BJ (cell line): Measurements from ENCODE around the gene SMURF1. TPM values are rescaled to one million over a fixed set of nuclear protein-coding genes. Genes with fewer than 3 reads are reported as not detected.

Experiments
- CTCF ChIA-PET: fragments of 350-600 bp; formaldehyde crosslinking; extraction: SDS; loops from one replicate; lab custom pipeline; 2021; ENCODE audit warnings: antibody characterized with exemption, inconsistent platforms; lab: Yijun Ruan, JAX
- POLR2A ChIA-PET: fragments of 300-600 bp; sonication (Branson Sonifier 250); formaldehyde crosslinking; extraction: SDS; loops from one replicate; lab custom pipeline; 2021; ENCODE audit warnings: antibody characterized with exemption; lab: Charles Lee
- DNase-seq: peaks from one replicate; pipeline ENCODE4 v3.0.0-alpha.2; 2011; ENCODE audit warnings: low read depth
- H3K27me3 ChIP-seq: 2 replicates; pipeline ENCODE4 v1.6.0; 2011; ENCODE audit warnings: low read length; ENCODE audit not compliant: control insufficient read depth, insufficient read depth
- H3K36me3 ChIP-seq: 2 replicates; pipeline ENCODE4 v1.5.1; 2011; ENCODE audit warnings: low read length; ENCODE audit not compliant: control insufficient read depth, insufficient read depth
- H3K4me3 ChIP-seq: 2 replicates; pipeline ENCODE4 v1.5.1; 2011; ENCODE audit warnings: low read depth, mild to moderate bottlenecking, control low read depth, low read length
- polyA plus RNA-seq: library from polyadenylated mRNA; depleted of rRNA; stranded (reverse); fragments of >200 nt; gene quantifications from 2 replicates; pipeline ENCODE4 v1.2.3, GENCODE V29; 2011
- TF ChIP-seq, protein P1 (sequence below): IDR thresholded peaks from 2 replicates; pipeline ENCODE4 v1.5.1; 2011; ENCODE audit warnings: low read depth, mild to moderate bottlenecking, control low read depth, inconsistent platforms, low read length, moderate library complexity; ENCODE audit not compliant: insufficient read depth

The SMURF1 gene
- polyA plus RNA-seq, 1 experiment: 15.4 TPM

DNA sequence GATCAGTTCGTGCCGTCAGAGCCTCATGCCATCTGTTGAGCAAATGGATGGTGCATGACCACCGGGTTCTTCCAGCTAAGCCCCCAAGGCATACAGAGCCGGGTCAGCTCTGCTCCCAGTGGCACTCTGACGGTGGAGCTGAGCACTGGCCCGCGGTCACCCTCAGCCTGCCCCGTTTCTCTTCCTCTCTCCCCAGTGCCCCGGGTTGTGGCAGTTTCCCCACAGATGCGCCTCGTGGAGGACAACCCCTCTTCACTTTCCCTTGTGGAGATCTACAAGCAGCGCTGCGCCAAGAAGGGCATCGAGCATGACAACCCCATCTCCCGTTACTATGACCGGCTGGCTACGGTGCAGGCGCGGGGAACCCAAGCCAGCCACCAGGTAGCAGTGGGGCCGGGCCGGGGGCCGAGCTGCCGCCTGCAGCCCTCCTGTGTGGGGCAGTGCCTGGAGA lies 135.7 kb downstream of the SMURF1 start:
- peaks cover 37% of the 10 kb centered on the region for H3K36me3 ChIP-seq
- POLR2A ChIA-PET: no interaction called here

DNA sequence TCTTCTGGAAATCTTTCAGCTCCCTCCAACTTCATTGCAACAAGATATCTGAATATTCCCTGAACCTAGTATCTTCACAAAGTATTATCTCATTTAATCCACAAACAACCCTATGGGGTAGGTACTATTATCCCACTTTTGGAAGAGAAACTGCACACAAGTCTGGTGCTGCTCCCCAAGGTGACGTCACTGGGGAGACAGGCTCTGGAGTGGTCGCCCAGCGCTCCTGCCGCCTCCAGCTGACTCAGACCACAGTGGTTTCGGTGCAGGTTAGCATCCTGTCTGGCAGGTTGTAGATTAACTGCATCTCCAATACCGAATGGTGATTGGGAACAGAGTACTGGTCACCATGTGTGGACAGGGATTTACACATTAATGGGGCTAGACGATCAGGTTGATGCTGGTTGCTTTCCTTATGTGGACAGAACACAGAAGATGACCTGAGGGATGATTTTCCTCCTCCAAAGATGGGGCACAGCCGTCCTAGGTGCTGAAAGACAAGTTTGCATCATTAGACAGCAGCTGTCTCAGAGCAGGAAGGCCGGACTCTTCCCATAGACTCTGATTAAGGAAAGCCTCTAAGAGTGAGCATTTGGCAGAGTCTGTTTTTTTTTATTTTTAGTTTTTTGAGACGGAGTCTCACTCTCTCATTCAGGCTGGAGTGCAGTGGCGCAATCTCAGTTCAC lies 137.0 kb downstream of the SMURF1 start:
- H3K4me3 ChIP-seq: no peak overlapping the region
- H3K27me3 ChIP-seq: no peaks in the 10 kb centered on the region
- ChIA-PET POLR2A (no interaction called here), CTCF (no interaction called here)
- peaks cover 33% of the 10 kb centered on the region for H3K36me3 ChIP-seq
- DNase-seq: no peak
- TF ChIP-seq, protein P1, sequence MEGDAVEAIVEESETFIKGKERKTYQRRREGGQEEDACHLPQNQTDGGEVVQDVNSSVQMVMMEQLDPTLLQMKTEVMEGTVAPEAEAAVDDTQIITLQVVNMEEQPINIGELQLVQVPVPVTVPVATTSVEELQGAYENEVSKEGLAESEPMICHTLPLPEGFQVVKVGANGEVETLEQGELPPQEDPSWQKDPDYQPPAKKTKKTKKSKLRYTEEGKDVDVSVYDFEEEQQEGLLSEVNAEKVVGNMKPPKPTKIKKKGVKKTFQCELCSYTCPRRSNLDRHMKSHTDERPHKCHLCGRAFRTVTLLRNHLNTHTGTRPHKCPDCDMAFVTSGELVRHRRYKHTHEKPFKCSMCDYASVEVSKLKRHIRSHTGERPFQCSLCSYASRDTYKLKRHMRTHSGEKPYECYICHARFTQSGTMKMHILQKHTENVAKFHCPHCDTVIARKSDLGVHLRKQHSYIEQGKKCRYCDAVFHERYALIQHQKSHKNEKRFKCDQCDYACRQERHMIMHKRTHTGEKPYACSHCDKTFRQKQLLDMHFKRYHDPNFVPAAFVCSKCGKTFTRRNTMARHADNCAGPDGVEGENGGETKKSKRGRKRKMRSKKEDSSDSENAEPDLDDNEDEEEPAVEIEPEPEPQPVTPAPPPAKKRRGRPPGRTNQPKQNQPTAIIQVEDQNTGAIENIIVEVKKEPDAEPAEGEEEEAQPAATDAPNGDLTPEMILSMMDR: no peak

More for the DNA sequence above, 135.7 kb downstream of the SMURF1 start:
- no peaks in the 10 kb centered on the region for H3K27me3 ChIP-seq
- no peak overlapping the region for H3K4me3 ChIP-seq
- CTCF ChIA-PET: no interaction called here
- DNase-seq: no peak
- TF ChIP-seq, protein P1: no peak

DNA sequence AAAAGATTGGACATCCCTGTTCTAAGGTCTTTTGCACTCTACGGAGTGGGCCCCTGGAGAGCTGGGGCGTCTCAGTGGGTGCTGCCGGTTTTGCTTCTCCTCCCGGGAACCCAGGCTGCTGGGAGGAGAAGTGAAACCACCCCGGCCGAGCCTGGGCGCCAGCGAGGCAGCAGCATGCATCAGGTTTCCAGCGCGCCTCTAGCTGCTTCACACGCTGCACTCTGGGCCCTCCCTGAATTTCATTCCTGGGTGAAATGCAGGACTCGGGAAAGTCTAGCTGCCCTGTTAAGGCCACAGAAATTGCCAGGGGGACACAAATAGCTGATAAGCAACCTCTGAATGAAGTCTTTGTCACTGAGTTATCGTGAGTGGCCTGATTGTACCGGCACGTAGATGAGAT lies 138.1 kb downstream of the SMURF1 start:
- DNase-seq: no peak
- Histone ChIP-seq H3K4me3 (no peak overlapping the region), H3K36me3 (peaks cover 27% of the 10 kb centered on the region), H3K27me3 (no peaks in the 10 kb centered on the region)
- CTCF ChIA-PET: no interaction called here
- POLR2A ChIA-PET: no interaction called here
- TF ChIP-seq, protein P1: no peak

DNA sequence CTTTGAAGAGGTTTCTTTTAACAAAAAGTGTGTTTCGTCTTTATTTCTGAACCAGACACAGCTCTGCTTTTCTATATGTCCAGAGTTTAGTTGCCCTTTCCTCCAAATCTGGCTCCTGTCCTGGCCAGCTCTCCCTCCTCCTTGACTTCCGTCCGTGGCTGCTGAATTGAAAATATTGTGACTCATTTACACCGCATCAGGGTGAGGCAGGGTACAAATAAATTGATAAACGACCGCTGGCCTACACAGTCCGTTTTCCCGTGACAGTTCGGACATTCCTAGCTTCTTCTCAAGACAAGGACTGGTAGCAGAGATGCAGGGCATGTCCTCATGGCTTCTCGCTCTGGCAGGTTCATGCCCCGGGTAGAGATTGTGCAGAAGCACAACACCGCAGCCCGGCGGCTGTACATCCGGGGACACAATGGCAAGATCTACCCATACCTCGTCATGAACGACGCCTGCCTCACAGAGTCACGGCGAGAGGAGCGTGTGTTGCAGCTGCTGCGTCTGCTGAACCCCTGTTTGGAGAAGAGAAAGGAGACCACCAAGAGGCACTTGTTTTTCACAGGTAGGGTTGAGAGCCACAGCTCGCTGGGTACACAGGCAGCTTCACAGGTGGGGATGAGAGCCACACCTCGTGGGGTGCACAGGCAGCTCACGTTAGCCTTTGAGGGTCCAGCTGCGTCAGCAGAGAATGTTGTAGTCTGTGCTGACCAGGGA lies 139.0 kb downstream of the SMURF1 start:
- CTCF ChIA-PET: no interaction called here
- Histone ChIP-seq H3K27me3 (no peaks in the 10 kb centered on the region), H3K4me3 (no peak overlapping the region), H3K36me3 (peaks cover 27% of the 10 kb centered on the region)
- TF ChIP-seq, protein P1: no peak
- POLR2A ChIA-PET: no interaction called here
- DNase-seq: no peak

DNA sequence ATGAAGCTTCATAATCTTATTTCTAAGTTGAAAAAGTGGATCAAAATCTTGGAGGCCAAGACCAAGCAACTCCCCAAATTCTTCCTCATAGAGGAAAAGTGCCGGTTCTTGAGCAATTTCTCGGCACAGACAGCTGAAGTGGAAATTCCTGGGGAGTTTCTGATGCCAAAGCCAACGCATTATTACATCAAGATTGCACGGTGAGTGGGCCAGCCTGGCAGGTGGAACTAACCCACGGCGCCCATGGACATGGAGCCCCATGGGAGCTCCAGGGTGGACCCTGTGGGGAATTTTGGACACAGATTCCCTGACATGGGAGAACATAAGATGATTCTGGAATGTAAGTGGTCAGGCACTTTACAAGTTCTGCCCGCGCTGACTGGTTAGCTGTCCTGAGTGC lies 139.7 kb downstream of the SMURF1 start:
- Histone ChIP-seq H3K36me3 (peaks cover 25% of the 10 kb centered on the region), H3K4me3 (no peak overlapping the region), H3K27me3 (no peaks in the 10 kb centered on the region)
- DNase-seq: no peak
- ChIA-PET POLR2A (no interaction called here), CTCF (no interaction called here)
- TF ChIP-seq, protein P1: no peak
